Esophagus squamous epithelium (tissue), 4 donors: ENCODE data around the gene FANK1.

Experiments used
- POLR2A ChIP-seq, 4 donors: fragments of 450-650 bp; IDR thresholded peaks; one replicate each; pipeline ENCODE4 v1.6.1; 2017; ENCODE audit warnings: antibody characterized with exemption in 4 of 4, mild to moderate bottlenecking in 4 of 4, moderate library complexity in 3 of 4
- TF ChIP-seq, protein P1 (sequence below), 6 experiments: fragments of 450-650 bp in 4 of 6; fragments of 200-600 bp in 2 of 6; sonication (generic) in 2 of 6; IDR thresholded peaks; one replicate each; pipeline ENCODE4 v1.5.1; 2016 to 2019; ENCODE audit warnings: antibody characterized with exemption in 6 of 6, mild to moderate bottlenecking in 4 of 6, moderate library complexity in 4 of 6

DNA sequence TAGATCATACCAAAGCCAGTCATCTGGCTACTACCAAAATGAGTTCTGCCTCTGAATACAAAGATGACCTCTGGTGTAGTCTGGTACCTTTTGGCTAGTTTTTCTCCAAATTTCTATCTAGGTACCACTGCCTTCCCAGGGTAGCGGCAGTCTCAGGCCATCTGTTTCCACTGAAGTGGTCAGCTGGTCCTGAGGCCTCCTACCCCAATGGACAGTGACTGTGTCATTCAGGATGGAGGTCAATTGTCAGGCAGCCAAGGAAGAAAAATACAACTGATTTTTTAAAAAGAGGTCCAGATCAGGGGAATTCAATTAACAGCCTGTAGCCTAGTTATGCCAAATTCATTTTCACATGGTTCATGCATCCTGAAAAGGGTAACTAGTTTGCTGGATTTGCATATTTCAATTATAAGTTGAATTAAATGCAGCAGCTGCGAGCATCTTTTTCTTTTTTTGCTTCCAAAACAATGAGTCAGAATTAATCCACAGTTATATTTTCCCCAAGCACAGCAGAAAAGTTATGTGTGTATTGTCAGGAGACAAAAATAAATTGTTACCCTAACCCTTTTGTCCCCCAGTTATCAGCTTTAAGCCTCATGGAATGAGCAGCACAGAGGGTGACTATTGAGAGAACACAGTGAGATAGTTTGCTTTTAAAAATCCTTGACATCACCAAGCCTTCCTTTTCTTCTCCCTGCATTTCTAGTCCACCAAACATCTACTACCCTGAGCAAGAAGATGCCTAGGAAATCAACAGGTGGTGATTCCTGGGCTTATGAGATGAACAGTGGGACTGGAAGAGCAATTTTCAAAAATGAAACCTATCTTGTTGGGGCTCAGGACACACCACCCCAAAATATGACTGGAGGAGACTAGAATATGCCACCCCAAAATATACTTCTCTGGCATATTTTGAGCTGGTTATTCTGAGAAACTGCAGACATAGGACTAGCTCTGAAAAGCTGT is 45.3 kb upstream of the FANK1 start:
- TF ChIP-seq, protein P1, sequence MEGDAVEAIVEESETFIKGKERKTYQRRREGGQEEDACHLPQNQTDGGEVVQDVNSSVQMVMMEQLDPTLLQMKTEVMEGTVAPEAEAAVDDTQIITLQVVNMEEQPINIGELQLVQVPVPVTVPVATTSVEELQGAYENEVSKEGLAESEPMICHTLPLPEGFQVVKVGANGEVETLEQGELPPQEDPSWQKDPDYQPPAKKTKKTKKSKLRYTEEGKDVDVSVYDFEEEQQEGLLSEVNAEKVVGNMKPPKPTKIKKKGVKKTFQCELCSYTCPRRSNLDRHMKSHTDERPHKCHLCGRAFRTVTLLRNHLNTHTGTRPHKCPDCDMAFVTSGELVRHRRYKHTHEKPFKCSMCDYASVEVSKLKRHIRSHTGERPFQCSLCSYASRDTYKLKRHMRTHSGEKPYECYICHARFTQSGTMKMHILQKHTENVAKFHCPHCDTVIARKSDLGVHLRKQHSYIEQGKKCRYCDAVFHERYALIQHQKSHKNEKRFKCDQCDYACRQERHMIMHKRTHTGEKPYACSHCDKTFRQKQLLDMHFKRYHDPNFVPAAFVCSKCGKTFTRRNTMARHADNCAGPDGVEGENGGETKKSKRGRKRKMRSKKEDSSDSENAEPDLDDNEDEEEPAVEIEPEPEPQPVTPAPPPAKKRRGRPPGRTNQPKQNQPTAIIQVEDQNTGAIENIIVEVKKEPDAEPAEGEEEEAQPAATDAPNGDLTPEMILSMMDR (IDR thresholded peaks at IDR 0.05): no peak
- TF ChIP-seq POLR2A (IDR thresholded peaks at IDR 0.05): no peak
